Adrenal gland (tissue), 12 donors: ENCODE data around the gene PIK3CG. TPM values are rescaled to one million over a fixed set of nuclear protein-coding genes. Genes with fewer than 3 reads are reported as not detected.
"Not testable (repeated sequence)": the region's sequence is repeated elsewhere in the genome, so short reads cannot be mapped to it uniquely, and the experiment has no call there.

Experiments used
- DNase-seq, 7 donors: peaks; one replicate each; pipeline ENCODE4 v3.0.0-alpha.2; 2019 to 2020
- H3K27ac ChIP-seq, 5 donors: fragments of 200-600 bp; sonication (generic) in 4 of 5; 1 replicate in 3 of 5; 2 replicates in 2 of 5; pipeline versions ENCODE4 v1.5.1 to v1.8.0; 2016 to 2020; ENCODE audit warnings: mild to moderate bottlenecking in 1 of 5
- H3K27me3 ChIP-seq: fragments of 200-600 bp; 2 replicates; pipeline ENCODE4 v1.8.0; 2021
- H3K36me3 ChIP-seq, 2 donors: fragments of 200-600 bp; replicated peaks in 1 of 2; 1 replicate in 1 of 2; 2 replicates in 1 of 2; pipeline versions ENCODE4 v1.5.1 to v1.8.0; 2018 to 2022
- H3K4me1 ChIP-seq, 2 donors: fragments of 200-600 bp; replicated peaks in 1 of 2; 1 replicate in 1 of 2; 2 replicates in 1 of 2; pipeline versions ENCODE4 v1.5.1 to v1.8.0; 2018 to 2021
- H3K4me3 ChIP-seq, 4 donors: fragments of 200-600 bp; sonication (generic) in 3 of 4; one replicate each; pipeline ENCODE4 v1.5.1; 2016 to 2018
- H3K9me3 ChIP-seq, 3 donors: fragments of 200-600 bp; sonication (generic) in 1 of 3; replicated peaks in 1 of 3; 1 replicate in 2 of 3; 2 replicates in 1 of 3; pipeline versions ENCODE4 v1.5.1 to v1.8.0; 2016 to 2021
- CTCF ChIP-seq, 6 experiments: fragments of 450-650 bp in 4 of 6; fragments of 200-600 bp in 2 of 6; sonication (generic) in 1 of 6; IDR thresholded peaks; 1 replicate in 5 of 6; 2 replicates in 1 of 6; pipeline versions ENCODE4 v1.5.1 to v1.8.0; 2016 to 2021; ENCODE audit warnings: antibody characterized with exemption in 6 of 6, mild to moderate bottlenecking in 2 of 6, moderate library complexity in 1 of 6
- POLR2A ChIP-seq, 2 donors: fragments of 450-650 bp; IDR thresholded peaks; one replicate each; pipeline ENCODE4 v1.6.1; 2017; ENCODE audit warnings: antibody characterized with exemption in 2 of 2, mild to moderate bottlenecking in 2 of 2, moderate library complexity in 1 of 2
- WGBS, 4 donors: extraction: QIAGEN DNeasy Blood & Tissue Kit in 2 of 4; methylation state at CpG; one replicate each; pipeline versions ENCODE4 v1.1.5 to v1.1.7; 2013 to 2017; 5-methylcytosine and 5-hydroxymethylcytosine counted together
- intact Hi-C, 2 donors: fragments of 100-400 bp; cut with DNase I; formaldehyde crosslinking; loops; one replicate each; pipeline versions ENCODE4 v1.14.1 to v1.15.0; 2022 to 2023
- polyA plus RNA-seq, 3 donors: library from polyadenylated mRNA; stranded (reverse); fragments of 200-250 nt in 2 of 3; fragments of 350-450 nt in 1 of 3; fragmentation: Illumina TruSeq in 1 of 3; extraction: RNeasy Lipid Tissue Mini Kit (QIAGEN cat#74804) in 1 of 3; gene quantifications; one replicate each; pipeline ENCODE4 v1.2.3, GENCODE V29; 2013 to 2014
- total RNA-seq, 9 donors: library from RNA; depleted of rRNA in 4 of 9; stranded (reverse); fragments of >200 nt in 4 of 9; fragments of 120-200 nt in 1 of 9; fragmentation: NEBNext Ultra II Directional in 1 of 9; extraction: Animal tissue kit (Norgen Biotek cat#: 25700) in 1 of 9; gene quantifications; one replicate each; pipeline versions ENCODE4 v1.1.0 to v1.2.4, GENCODE V29; 2013 to 2023
- donor health status: healthy with polysubstance abuse.
- donor health status: Bipolar disorder and iron deficiency.
- donor health status: DM: yes; HTN: yes; CAD: no.
- donor health status: DM: no; HTN: no; CAD: no.
- donor health status: DM: no; HTN: no; CAD: no.
- donor health status: DM: yes; HTN: yes; CAD: no.

The PIK3CG gene
- total and polyA plus RNA-seq, 12 donors = 0.13 to 11.9 (median 4.1) TPM

GRCh38 chr7:106915873-106916272 is 50.8 kb downstream of the PIK3CG start:
- Histone ChIP-seq H3K4me1 (no peaks in the 10 kb centered on the region), H3K9me3 (no peaks in the 10 kb centered on the region), H3K4me3 (no peak overlapping the region), H3K27ac (no peak overlapping the region), H3K36me3 (no peaks in the 10 kb centered on the region), H3K27me3 (no peaks in the 10 kb centered on the region)
- WGBS, 4 donors = 88 to 93% (median 93%) methylated on average over 4 of the region's 4 CpGs
- no peak for TF ChIP-seq POLR2A (IDR thresholded peaks at IDR 0.05)
- no peak for TF ChIP-seq CTCF (IDR thresholded peaks at IDR 0.05)
- no peak for DNase-seq
- intact Hi-C loops = no loop called here

- Histone ChIP-seq H3K36me3 (no peaks in the 10 kb centered on the region), H3K4me1 (no peaks in the 10 kb centered on the region), H3K27ac (no peak overlapping the region), H3K4me3 (no peak overlapping the region), H3K27me3 (no peaks in the 10 kb centered on the region), H3K9me3 (no peaks in the 10 kb centered on the region)
- WGBS, 4 donors = 35 to 70% (median 51%) methylated on average over 1 of the region's 1 CpG
- intact Hi-C loops = no loop called here
- DNase-seq = no peak
- TF ChIP-seq POLR2A (IDR thresholded peaks at IDR 0.05) = no peak
- no peak for TF ChIP-seq CTCF (IDR thresholded peaks at IDR 0.05)
Observed at GRCh38 chr7:106916679-106917078, 51.6 kb downstream of the PIK3CG start.

- H3K27me3 ChIP-seq = no peaks in the 10 kb centered on the region
- H3K36me3 ChIP-seq = no peaks in the 10 kb centered on the region
- no peak overlapping the region for H3K4me3 ChIP-seq
- H3K9me3 ChIP-seq = no peaks in the 10 kb centered on the region
- intact Hi-C loops = no loop called here
- 83 to 90% (median 87%) methylated on average over 3 of the region's 3 CpGs; no CpG with 5 or more reads in 1 of the 4 donors for WGBS, 4 donors
- no peak for TF ChIP-seq POLR2A (IDR thresholded peaks at IDR 0.05)
- no peak overlapping the region for H3K27ac ChIP-seq
- DNase-seq = no peak
- H3K4me1 ChIP-seq = no peaks in the 10 kb centered on the region
Observed at GRCh38 chr7:106918991-106919390, 53.9 kb downstream of the PIK3CG start.

- H3K9me3 ChIP-seq, H3K4me1 ChIP-seq, H3K27me3 ChIP-seq, H3K36me3 ChIP-seq, intact Hi-C loops, H3K4me3 ChIP-seq, DNase-seq, H3K27ac ChIP-seq: not testable (repeated sequence)
- WGBS, 4 donors = 76 to 89% (median 81%) methylated on average over 2 of the region's 2 CpGs
Observed at GRCh38 chr7:106924468-106924867, 59.4 kb downstream of the PIK3CG start.

GRCh38 chr7:106926892-106927291 is 61.8 kb downstream of the PIK3CG start:
- no peak for DNase-seq
- Histone ChIP-seq H3K9me3 (no peaks in the 10 kb centered on the region), H3K4me1 (no peaks in the 10 kb centered on the region), H3K27me3 (no peaks in the 10 kb centered on the region), H3K27ac (no peak overlapping the region), H3K4me3 (no peak overlapping the region), H3K36me3 (no peaks in the 10 kb centered on the region)
- TF ChIP-seq CTCF (IDR thresholded peaks at IDR 0.05) (no peak), POLR2A (IDR thresholded peaks at IDR 0.05) (no peak)
- 83 to 90% (median 84%) methylated on average over 4 of the region's 4 CpGs for WGBS, 4 donors
- intact Hi-C loops = no loop called here
